IPS-20b (cell line): ENCODE results near the gene BRICD5.

Experiments
- H3K27ac ChIP-seq: one replicate; pipeline ENCODE4 v1.5.1; 2013; ENCODE audit warnings: low read length
- H3K27me3 ChIP-seq: 2 replicates; pipeline ENCODE4 v1.6.1; 2013; ENCODE audit warnings: mild to moderate bottlenecking, low read length, inconsistent platforms; ENCODE audit not compliant: insufficient read depth
- H3K36me3 ChIP-seq: 2 replicates; pipeline ENCODE4 v1.6.1; 2013; ENCODE audit warnings: low read depth, mild to moderate bottlenecking, inconsistent platforms, low read length, moderate library complexity; ENCODE audit not compliant: insufficient read depth
- H3K4me1 ChIP-seq: 2 replicates; pipeline ENCODE4 v1.6.1; 2013; ENCODE audit warnings: mild to moderate bottlenecking, control low read depth, inconsistent platforms, low read length, moderate library complexity; ENCODE audit not compliant: insufficient read depth
- H3K4me3 ChIP-seq: 2 replicates; pipeline ENCODE4 v1.5.1; 2013; ENCODE audit warnings: mild to moderate bottlenecking, low read length, inconsistent platforms
- H3K9ac ChIP-seq: 2 replicates; pipeline ENCODE4 v1.6.1; 2013; ENCODE audit warnings: low read depth, mild to moderate bottlenecking, inconsistent platforms, low read length, moderate library complexity
- H3K9me3 ChIP-seq: 2 replicates; pipeline ENCODE4 v1.6.1; 2013; ENCODE audit warnings: mild to moderate bottlenecking, low read depth, low read length, inconsistent platforms; ENCODE audit not compliant: insufficient read depth

Gene BRICD5

GRCh38 chr16:2194852-2195321, 15.8 kb downstream of the BRICD5 start:
- no peaks in the 10 kb centered on the region for H3K4me1 ChIP-seq
- H3K27me3 ChIP-seq, result peaks cover 46% of the 10 kb centered on the region
- no peak overlapping the region for H3K9ac ChIP-seq
- no peaks in the 10 kb centered on the region for H3K9me3 ChIP-seq
- no peaks in the 10 kb centered on the region for H3K36me3 ChIP-seq
- no peak overlapping the region for H3K27ac ChIP-seq
- H3K4me3 ChIP-seq, result peak overlapping the region; percentile 48; the same call in 1 of the 2 replicates

GRCh38 chr16:2194166-2194834, 16.4 kb downstream of the BRICD5 start:
- no peak overlapping the region for H3K27ac ChIP-seq
- no peaks in the 10 kb centered on the region for H3K9me3 ChIP-seq
- no peak overlapping the region for H3K4me3 ChIP-seq
- H3K27me3 ChIP-seq, result peaks cover 40% of the 10 kb centered on the region
- H3K36me3 ChIP-seq, result no peaks in the 10 kb centered on the region
- no peak overlapping the region for H3K9ac ChIP-seq
- no peaks in the 10 kb centered on the region for H3K4me1 ChIP-seq

- no peak overlapping the region for H3K4me3 ChIP-seq
- no peaks in the 10 kb centered on the region for H3K9me3 ChIP-seq
- H3K36me3 ChIP-seq, result no peaks in the 10 kb centered on the region
- H3K9ac ChIP-seq, result no peak overlapping the region
- H3K27me3 ChIP-seq, result peaks cover 14% of the 10 kb centered on the region
- H3K27ac ChIP-seq, result no peak overlapping the region
- no peaks in the 10 kb centered on the region for H3K4me1 ChIP-seq
Observed at GRCh38 chr16:2191446-2191706, 19.3 kb downstream of the BRICD5 start.

- H3K9me3 ChIP-seq, result no peaks in the 10 kb centered on the region
- no peak overlapping the region for H3K4me3 ChIP-seq
- no peak overlapping the region for H3K9ac ChIP-seq
- H3K27ac ChIP-seq, result no peak overlapping the region
- peaks cover 13% of the 10 kb centered on the region for H3K27me3 ChIP-seq
- H3K36me3 ChIP-seq, result no peaks in the 10 kb centered on the region
- no peaks in the 10 kb centered on the region for H3K4me1 ChIP-seq
Observed at GRCh38 chr16:2190659-2191445, 19.8 kb downstream of the BRICD5 start.

- H3K27me3 ChIP-seq, result peaks cover 6% of the 10 kb centered on the region; the same call in 1 of the 2 replicates
- no peaks in the 10 kb centered on the region for H3K36me3 ChIP-seq
- H3K9me3 ChIP-seq, result no peaks in the 10 kb centered on the region
- no peaks in the 10 kb centered on the region for H3K4me1 ChIP-seq
- no peak overlapping the region for H3K27ac ChIP-seq
- H3K9ac ChIP-seq, result no peak overlapping the region
- no peak overlapping the region for H3K4me3 ChIP-seq
Observed at GRCh38 chr16:2190002-2190658, 20.5 kb downstream of the BRICD5 start.

- no peaks in the 10 kb centered on the region for H3K4me1 ChIP-seq
- H3K27me3 ChIP-seq, result no peaks in the 10 kb centered on the region
- H3K9ac ChIP-seq, result no peak overlapping the region
- H3K4me3 ChIP-seq, result no peak overlapping the region
- no peaks in the 10 kb centered on the region for H3K36me3 ChIP-seq
- H3K27ac ChIP-seq, result no peak overlapping the region
- H3K9me3 ChIP-seq, result no peaks in the 10 kb centered on the region
Observed at GRCh38 chr16:2189252-2189893, 21.3 kb downstream of the BRICD5 start.

GRCh38 chr16:2188395-2188794, 22.3 kb downstream of the BRICD5 start:
- H3K27ac ChIP-seq, result no peak overlapping the region
- no peak overlapping the region for H3K9ac ChIP-seq
- no peaks in the 10 kb centered on the region for H3K9me3 ChIP-seq
- H3K36me3 ChIP-seq, result no peaks in the 10 kb centered on the region
- no peaks in the 10 kb centered on the region for H3K4me1 ChIP-seq
- H3K4me3 ChIP-seq, result no peak overlapping the region
- H3K27me3 ChIP-seq, result no peaks in the 10 kb centered on the region

- H3K4me1 ChIP-seq, result no peaks in the 10 kb centered on the region
- H3K36me3 ChIP-seq, result no peaks in the 10 kb centered on the region
- H3K4me3 ChIP-seq, result no peak overlapping the region
- H3K27me3 ChIP-seq, result no peaks in the 10 kb centered on the region
- no peak overlapping the region for H3K9ac ChIP-seq
- H3K9me3 ChIP-seq, result no peaks in the 10 kb centered on the region
- no peak overlapping the region for H3K27ac ChIP-seq
Observed at GRCh38 chr16:2187212-2187611, 23.5 kb downstream of the BRICD5 start.

GRCh38 chr16:2186505-2186904, 24.2 kb downstream of the BRICD5 start:
- H3K27me3 ChIP-seq, result no peaks in the 10 kb centered on the region

GRCh38 chr16:2186064-2186463, 24.6 kb downstream of the BRICD5 start:
- Histone ChIP-seq H3K4me1 (no peaks in the 10 kb centered on the region), H3K27ac (no peak overlapping the region), H3K9me3 (no peaks in the 10 kb centered on the region), H3K36me3 (no peaks in the 10 kb centered on the region), H3K27me3 (no peaks in the 10 kb centered on the region), H3K4me3 (no peak overlapping the region), H3K9ac (no peak overlapping the region)

More at GRCh38 chr16:2186505-2186904, 24.2 kb downstream of the BRICD5 start:
- no peaks in the 10 kb centered on the region for H3K36me3 ChIP-seq
- no peak overlapping the region for H3K4me3 ChIP-seq
- H3K27ac ChIP-seq, result no peak overlapping the region
- H3K9me3 ChIP-seq, result no peaks in the 10 kb centered on the region
- H3K4me1 ChIP-seq, result no peaks in the 10 kb centered on the region
- no peak overlapping the region for H3K9ac ChIP-seq

- H3K27ac ChIP-seq, result no peak overlapping the region
- no peaks in the 10 kb centered on the region for H3K4me1 ChIP-seq
- H3K27me3 ChIP-seq, result no peaks in the 10 kb centered on the region
- no peak overlapping the region for H3K4me3 ChIP-seq
- no peaks in the 10 kb centered on the region for H3K36me3 ChIP-seq
- H3K9me3 ChIP-seq, result no peaks in the 10 kb centered on the region
- H3K9ac ChIP-seq, result no peak overlapping the region
Observed at GRCh38 chr16:2184962-2185361, 25.7 kb downstream of the BRICD5 start.
